ENCODE data around the gene LILRA5. TPM values are rescaled to one million over a fixed set of nuclear protein-coding genes. Genes with fewer than 3 reads are reported as not detected.
"Not testable (repeated sequence)": the region's sequence is repeated elsewhere in the genome, so short reads cannot be mapped to it uniquely, and the experiment has no call there.

LILRA5 gene
- total RNA-seq, 2 donors from 2014 or later: not detected

DNA sequence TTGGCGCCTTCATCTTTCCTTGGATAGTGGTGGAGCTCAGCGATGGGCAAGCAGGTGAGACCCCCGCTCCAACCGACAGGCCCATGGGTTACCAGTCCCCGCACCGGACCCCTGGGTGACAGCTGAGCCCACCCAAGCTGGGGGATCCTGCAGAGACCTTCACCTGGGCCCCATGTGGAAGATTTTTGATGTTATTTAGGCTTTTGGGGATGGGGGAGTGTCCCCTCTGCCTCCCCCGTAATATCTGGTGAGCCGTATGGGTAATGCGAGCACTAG lies 4.9 kb upstream of the LILRA5 start:
- H3K27ac Mint-ChIP-seq: no peak overlapping the region
- no peak for ATAC-seq
- H3K36me3 Mint-ChIP-seq: no peaks in the 10 kb centered on the region
- H3K9me3 Mint-ChIP-seq: no peaks in the 10 kb centered on the region
- DNase-seq (ENCODE audit: low spot score in 2 of 2): peak in 1 of 2 donors; percentile 35

DNA sequence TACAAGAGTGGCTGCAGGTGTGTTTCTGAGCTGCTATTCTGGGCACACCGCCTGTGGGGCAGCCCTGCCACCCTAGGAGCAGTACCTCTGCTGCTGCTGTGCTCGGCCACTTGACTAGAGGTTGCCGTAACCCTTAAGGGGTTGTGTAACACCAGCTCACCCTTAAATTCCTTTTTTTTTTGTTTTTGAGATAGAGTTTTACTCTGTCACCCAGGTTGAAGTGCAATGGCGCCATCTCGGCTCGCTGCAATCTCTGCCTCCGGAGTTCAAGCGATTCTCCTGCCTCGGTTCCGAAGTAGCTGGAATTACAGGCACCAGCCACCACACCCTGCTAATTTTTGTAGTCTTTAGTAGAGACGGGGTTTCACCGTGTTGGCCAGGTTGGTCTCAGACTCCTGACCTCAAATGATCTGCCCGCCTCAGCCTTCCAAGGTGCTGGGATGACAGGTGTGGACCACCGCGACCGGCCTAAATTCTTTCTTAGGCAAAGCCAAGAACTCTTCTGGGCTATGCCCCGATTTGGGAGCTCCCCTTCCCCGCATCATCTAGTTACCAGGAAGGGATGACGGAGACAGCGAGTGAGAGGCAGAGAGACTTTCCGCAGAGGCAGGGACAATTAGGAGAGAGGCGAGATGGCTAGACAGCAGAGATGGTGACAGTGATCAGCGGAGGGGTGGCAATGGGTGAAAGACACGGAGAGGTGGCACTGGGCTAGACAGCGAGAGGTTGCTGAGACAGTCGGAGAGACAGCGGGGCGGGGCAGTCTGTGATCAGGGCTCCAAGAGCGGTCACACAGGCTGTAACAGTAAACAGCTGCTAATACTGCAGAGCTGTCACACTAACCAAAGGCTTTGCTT lies 4.4 kb upstream of the LILRA5 start:
- DNase-seq (ENCODE audit: low spot score in 2 of 2) (peak in 1 of 2 donors; percentile 13), ATAC-seq (no peak)
- H3K36me3 Mint-ChIP-seq: no peaks in the 10 kb centered on the region
- H3K27ac Mint-ChIP-seq: no peak overlapping the region
- H3K9me3 Mint-ChIP-seq: no peaks in the 10 kb centered on the region

- ATAC-seq: no peak
- H3K27ac Mint-ChIP-seq: no peak overlapping the region
- H3K36me3 Mint-ChIP-seq: no peaks in the 10 kb centered on the region
- no peak for DNase-seq (ENCODE audit: low spot score in 2 of 2)
- no peaks in the 10 kb centered on the region for H3K9me3 Mint-ChIP-seq
These were observed 3.8 kb upstream of the LILRA5 start for GRCh38 chr19:54316746-54317107.

- DNase-seq (ENCODE audit: low spot score in 2 of 2) (no peak), ATAC-seq (no peak)
- H3K27ac Mint-ChIP-seq: no peak overlapping the region
- no peaks in the 10 kb centered on the region for H3K36me3 Mint-ChIP-seq
- no peaks in the 10 kb centered on the region for H3K9me3 Mint-ChIP-seq
These were observed 3.0 kb upstream of the LILRA5 start for GRCh38 chr19:54315956-54316355.

GRCh38 chr19:54312011-54312410 lies 955 bp downstream of the LILRA5 start:
- H3K36me3 Mint-ChIP-seq: no peaks in the 10 kb centered on the region
- no peak overlapping the region for H3K27ac Mint-ChIP-seq
- no peaks in the 10 kb centered on the region for H3K9me3 Mint-ChIP-seq
- no peak for ATAC-seq
- no peak for DNase-seq (ENCODE audit: low spot score in 2 of 2)

- no peak for DNase-seq (ENCODE audit: low spot score in 2 of 2)
- H3K9me3 Mint-ChIP-seq: no peaks in the 10 kb centered on the region
- no peaks in the 10 kb centered on the region for H3K36me3 Mint-ChIP-seq
- no peak overlapping the region for H3K27ac Mint-ChIP-seq
- no peak for ATAC-seq
These were observed 1.5 kb downstream of the LILRA5 start for GRCh38 chr19:54311486-54311885.

GRCh38 chr19:54310543-54310942 lies 2.4 kb downstream of the LILRA5 start:
- Mint-ChIP-seq H3K27ac (no peak overlapping the region), H3K36me3 (no peaks in the 10 kb centered on the region), H3K9me3 (no peaks in the 10 kb centered on the region)
- DNase-seq (ENCODE audit: low spot score in 2 of 2): no peak
- no peak for ATAC-seq

DNA sequence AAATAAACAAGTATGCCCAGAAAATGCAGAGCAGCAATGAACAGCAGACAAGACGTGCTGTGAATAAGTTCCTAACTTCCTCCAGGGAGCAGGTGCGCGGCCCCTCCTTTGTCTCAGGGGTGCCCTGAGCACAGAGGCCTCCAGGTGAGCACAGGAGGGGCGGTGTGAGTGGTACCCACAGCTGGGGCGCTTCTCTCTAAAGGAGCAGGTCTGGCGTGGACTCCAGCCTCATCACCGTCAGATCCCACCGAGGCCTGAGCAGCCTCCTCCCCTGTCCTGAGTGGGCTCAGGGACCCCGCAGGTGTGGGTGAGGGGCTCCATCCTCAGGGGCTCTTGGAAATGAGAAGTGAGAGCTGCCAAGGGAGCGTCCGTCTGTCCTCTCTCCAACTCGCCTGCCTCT lies 3.2 kb downstream of the LILRA5 start:
- peaks cover 0 to 3% of the 10 kb centered on the region in 2 donors for H3K9me3 Mint-ChIP-seq
- no peaks in the 10 kb centered on the region for H3K36me3 Mint-ChIP-seq
- no peak for ATAC-seq
- DNase-seq (ENCODE audit: low spot score in 2 of 2): no peak
- H3K27ac Mint-ChIP-seq: no peak overlapping the region

- no peak for ATAC-seq
- DNase-seq (ENCODE audit: low spot score in 2 of 2): no peak
- H3K36me3 Mint-ChIP-seq: no peaks in the 10 kb centered on the region
- H3K27ac Mint-ChIP-seq: no peak overlapping the region
- H3K9me3 Mint-ChIP-seq: peaks cover 0 to 4% of the 10 kb centered on the region in 2 donors
These were observed 5.5 kb downstream of the LILRA5 start for GRCh38 chr19:54307389-54308020.

DNA sequence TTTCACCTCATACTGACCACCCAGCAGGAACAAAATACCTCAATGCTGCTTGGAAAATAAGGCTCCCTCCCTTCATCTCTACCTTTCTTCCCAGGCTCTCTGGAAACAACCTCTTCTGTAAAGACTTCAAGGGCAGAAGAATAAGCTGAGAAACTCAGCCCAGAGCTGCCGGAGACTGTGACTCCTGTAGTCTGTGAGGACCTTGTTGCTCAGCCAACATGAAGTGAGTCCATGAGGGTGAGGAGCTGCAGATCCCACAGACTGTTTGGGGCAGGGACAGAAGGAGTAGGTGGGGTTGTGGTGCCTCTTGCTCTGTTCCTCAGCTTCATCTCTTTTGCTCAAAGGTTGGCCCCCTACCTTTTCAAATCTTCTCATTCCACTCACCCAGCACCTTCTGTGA lies 7.8 kb downstream of the LILRA5 start:
- peaks cover 0 to 4% of the 10 kb centered on the region in 2 donors for H3K9me3 Mint-ChIP-seq
- ATAC-seq (no peak), DNase-seq (ENCODE audit: low spot score in 2 of 2) (no peak)
- H3K27ac Mint-ChIP-seq: no peak overlapping the region
- no peaks in the 10 kb centered on the region for H3K36me3 Mint-ChIP-seq

- H3K27ac Mint-ChIP-seq: peak overlapping the region in 1 of 2 donors; percentile 61
- DNase-seq (ENCODE audit: low spot score in 2 of 2) (no peak), ATAC-seq (no peak)
- H3K9me3 Mint-ChIP-seq: peaks cover 0 to 4% of the 10 kb centered on the region in 2 donors
- H3K36me3 Mint-ChIP-seq: no peaks in the 10 kb centered on the region
These were observed 10.7 kb downstream of the LILRA5 start for GRCh38 chr19:54302257-54302656.

DNA sequence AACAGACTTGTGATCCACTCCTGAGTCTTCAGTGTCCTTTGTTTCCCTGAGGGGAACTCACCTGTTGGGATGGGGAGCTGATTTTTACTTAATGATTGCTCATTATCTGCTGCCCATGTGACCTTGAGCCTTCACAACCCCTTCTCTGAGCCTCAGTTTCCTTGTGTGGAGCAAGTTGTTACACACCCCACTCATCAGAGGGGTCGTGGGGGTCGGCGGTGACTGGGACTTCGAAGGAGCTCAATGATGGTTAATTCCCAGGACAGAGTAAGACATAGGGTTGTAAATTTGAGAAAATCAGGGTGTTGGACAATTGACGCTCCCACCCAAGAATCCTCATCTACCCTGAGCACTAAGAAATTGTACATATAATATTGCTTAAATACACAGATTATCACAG lies 13.5 kb downstream of the LILRA5 start:
- H3K27ac Mint-ChIP-seq: no peak overlapping the region
- H3K36me3 Mint-ChIP-seq: no peaks in the 10 kb centered on the region

DNA sequence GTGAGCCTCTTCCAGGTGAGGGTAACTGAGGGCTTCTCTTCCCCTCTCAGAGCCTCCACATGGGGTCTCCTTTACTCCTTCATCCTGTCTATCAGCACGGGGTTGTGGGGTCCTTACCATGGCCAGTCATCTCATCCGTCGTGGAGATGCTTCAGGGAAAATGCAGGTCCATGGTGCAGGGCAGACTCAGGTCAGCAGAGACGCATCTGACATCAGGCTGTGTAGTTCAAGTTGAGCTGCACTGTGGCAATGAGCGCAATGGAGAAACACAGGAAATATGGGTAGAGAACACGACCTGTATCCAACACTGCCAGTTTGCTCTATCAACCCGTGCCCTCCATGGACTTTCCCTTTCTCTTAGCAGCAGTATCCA lies 13.9 kb downstream of the LILRA5 start:
- ATAC-seq (no peak), DNase-seq (ENCODE audit: low spot score in 2 of 2) (no peak)
- Mint-ChIP-seq H3K9me3 (no peaks in the 10 kb centered on the region), H3K27ac (no peak overlapping the region), H3K36me3 (no peaks in the 10 kb centered on the region)

More for the DNA sequence above, 13.5 kb downstream of the LILRA5 start:
- H3K9me3 Mint-ChIP-seq: no peaks in the 10 kb centered on the region
- no peak for DNase-seq (ENCODE audit: low spot score in 2 of 2)
- ATAC-seq: no peak

DNA sequence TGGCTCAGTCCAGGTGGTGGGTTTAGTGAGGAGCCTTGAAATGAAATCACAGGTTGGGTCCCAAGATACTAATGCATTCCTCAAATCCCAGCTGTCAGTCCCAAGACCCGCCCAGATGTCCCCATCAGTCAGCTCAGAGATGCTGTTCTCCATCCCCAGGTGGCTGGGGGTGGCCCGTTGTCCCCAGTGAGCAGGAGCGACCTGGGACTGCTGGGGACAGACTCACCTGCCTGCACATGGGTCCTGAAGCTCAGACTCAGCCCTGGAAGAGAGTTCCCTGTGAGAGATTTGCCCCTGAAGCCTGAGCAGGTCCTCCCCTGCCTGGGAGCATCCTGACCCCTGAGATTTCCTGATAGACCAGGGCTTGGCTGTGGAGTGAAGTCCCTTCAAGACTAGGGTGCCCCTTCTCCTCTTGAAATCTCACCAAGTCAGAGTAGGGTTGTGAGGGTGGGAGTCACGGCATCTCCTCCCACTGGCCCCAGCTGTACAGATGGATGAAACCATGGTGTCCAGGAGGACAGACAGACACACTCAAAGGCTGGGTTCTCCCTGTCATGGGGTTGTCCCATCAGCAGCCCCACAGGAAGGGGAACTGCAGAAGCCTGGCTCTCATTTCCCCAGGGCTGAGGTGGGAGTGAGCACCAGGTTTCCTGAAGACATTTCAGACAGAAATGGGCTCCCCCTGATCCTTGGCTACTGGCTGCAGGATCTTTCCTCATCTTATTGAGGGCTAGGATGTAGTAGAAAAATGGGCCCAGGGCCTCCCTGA lies 14.4 kb downstream of the LILRA5 start:
- H3K27ac Mint-ChIP-seq: no peak overlapping the region
- DNase-seq (ENCODE audit: low spot score in 2 of 2) (no peak), ATAC-seq (no peak)
- H3K9me3 Mint-ChIP-seq: no peaks in the 10 kb centered on the region
- H3K36me3 Mint-ChIP-seq: no peaks in the 10 kb centered on the region

GRCh38 chr19:54297759-54298305 lies 15.1 kb downstream of the LILRA5 start:
- no peak for ATAC-seq
- no peak overlapping the region for H3K27ac Mint-ChIP-seq
- H3K9me3 Mint-ChIP-seq: no peaks in the 10 kb centered on the region
- no peaks in the 10 kb centered on the region for H3K36me3 Mint-ChIP-seq
- no peak for DNase-seq (ENCODE audit: low spot score in 2 of 2)

DNA sequence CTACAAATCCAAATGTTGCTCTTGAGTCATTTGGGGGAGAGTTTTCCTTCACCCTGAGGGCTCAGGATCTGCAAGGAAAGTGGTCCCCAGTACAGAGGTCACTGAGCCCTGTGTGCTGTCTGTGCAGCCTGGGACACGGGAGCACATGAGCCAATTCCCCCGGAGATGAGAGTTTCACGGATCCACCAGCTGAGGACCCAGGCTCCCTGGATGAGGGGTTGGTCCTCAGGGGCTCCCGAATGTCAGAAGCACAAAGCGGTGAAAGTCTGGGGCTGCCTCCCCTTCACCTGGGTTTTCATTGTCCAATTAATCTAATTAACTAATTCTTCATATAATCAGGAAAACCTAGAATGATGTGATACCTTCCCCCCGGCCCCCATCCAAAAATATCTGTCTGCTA lies 18.4 kb downstream of the LILRA5 start:
- DNase-seq (ENCODE audit: low spot score in 2 of 2) (no peak), ATAC-seq (no peak)
- Mint-ChIP-seq H3K36me3 (no peaks in the 10 kb centered on the region), H3K9me3 (no peaks in the 10 kb centered on the region), H3K27ac (no peak overlapping the region)

DNA sequence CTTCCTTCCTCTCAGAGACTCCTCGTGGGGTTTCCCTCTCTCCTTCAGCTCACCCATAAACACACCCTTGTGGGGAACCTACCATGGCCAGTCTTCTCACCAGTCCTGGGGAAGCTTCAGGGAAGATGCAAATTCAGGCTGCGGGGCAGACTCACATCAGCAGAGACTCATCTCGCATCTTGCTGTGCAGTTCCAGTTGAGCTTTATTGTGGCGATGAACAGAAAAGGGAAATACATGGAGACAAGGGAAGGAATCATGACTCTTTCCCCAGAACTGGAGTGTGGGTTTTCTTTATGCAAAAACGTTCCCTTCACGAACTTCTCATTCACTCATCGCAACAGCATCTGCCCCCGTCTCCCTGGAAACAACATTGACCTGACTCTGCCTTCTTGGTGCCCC lies 23.8 kb downstream of the LILRA5 start:
- H3K36me3 Mint-ChIP-seq, ATAC-seq: not testable (repeated sequence)

More for the DNA sequence above, 23.8 kb downstream of the LILRA5 start:
- H3K27ac Mint-ChIP-seq; H3K9me3 Mint-ChIP-seq; DNase-seq (ENCODE audit: low spot score in 2 of 2): not testable (repeated sequence)
